GM12873 (cell line): ENCODE measurements around the gene BCO1.

Source experiments
- CTCF ChIP-seq: IDR thresholded peaks from 2 replicates; pipeline ENCODE4 v1.5.1; 2012; ENCODE audit warnings: low read depth, mild to moderate bottlenecking, moderate library complexity, low read length, control low read depth; ENCODE audit not compliant: insufficient read depth; ENCODE audit errors: missing control alignments

The BCO1 gene

GRCh38 chr16:81204798-81205680 is 33.5 kb upstream of the BCO1 start:
- TF ChIP-seq CTCF = peak; percentile 71

- no peak for TF ChIP-seq CTCF
Measured at GRCh38 chr16:81207076-81207475, 31.4 kb upstream of the BCO1 start.

- TF ChIP-seq CTCF = no peak
Measured at GRCh38 chr16:81210807-81211206, 27.7 kb upstream of the BCO1 start.

- TF ChIP-seq CTCF = no peak
Measured at GRCh38 chr16:81212830-81213465, 25.5 kb upstream of the BCO1 start.

- peak; percentile 39 for TF ChIP-seq CTCF
Measured at GRCh38 chr16:81214745-81215166, 23.7 kb upstream of the BCO1 start.

- TF ChIP-seq CTCF = no peak
Measured at GRCh38 chr16:81216114-81216513, 22.4 kb upstream of the BCO1 start.

GRCh38 chr16:81216706-81217105 is 21.8 kb upstream of the BCO1 start:
- no peak for TF ChIP-seq CTCF
